PC-3 (cell line): ENCODE measurements around the gene HSPH1. TPM values are rescaled to one million over a fixed set of nuclear protein-coding genes. Genes with fewer than 3 reads are reported as not detected.
A peak's percentile ranks its signal among the peaks of the same experiment; 100 is the strongest.

Experiments
- ATAC-seq: fragments of 200-7000 bp; cut with Tn5 transposase; 2 replicates; pipeline ENCODE4 v1.9.1; 2020; ENCODE audit warnings: mild to moderate bottlenecking, moderate library complexity
- BruUV-seq: library from RNA; stranded (reverse); fragments of 400-500 nt; replicated peaks from 2 replicates; lab custom pipeline; 2021; lab: Mats Ljungman, UMichigan
- CTCF ChIA-PET: fragments of 300-600 bp; sonication (Branson Sonifier 250); formaldehyde crosslinking; loops from one replicate; lab custom pipeline; 2022; ENCODE audit warnings: antibody characterized with exemption; lab: Charles Lee
- POLR2A ChIA-PET: fragments of 300-600 bp; sonication (Branson Sonifier 250); formaldehyde crosslinking; loops from one replicate; lab custom pipeline; 2022; ENCODE audit warnings: antibody characterized with exemption; ENCODE audit not compliant: unreplicated experiment; lab: Charles Lee
- DNase-seq: peaks from one replicate; pipeline ENCODE4 v3.0.0-alpha.2; 2015
- H2AFZ ChIP-seq: fragments of 300-600 bp; sonication (generic); 2 replicates; pipeline ENCODE4 v1.6.0; 2016; ENCODE audit warnings: antibody characterized with exemption, low read length
- H3F3A ChIP-seq: fragments of 300-600 bp; sonication (generic); one replicate; pipeline ENCODE4 v1.6.0; 2017; ENCODE audit warnings: antibody characterized with exemption, low read length, control low read depth, mild to moderate bottlenecking; ENCODE audit not compliant: unreplicated experiment
- H3K27ac ChIP-seq: fragments of 300-600 bp; sonication (generic); 2 replicates; pipeline ENCODE4 v1.5.1; 2016; ENCODE audit warnings: mild to moderate bottlenecking, low read length
- H3K27me3 ChIP-seq: fragments of 300-600 bp; sonication (generic); 2 replicates; pipeline ENCODE4 v1.6.1; 2016; ENCODE audit warnings: low read length, mixed read lengths
- H3K36me3 ChIP-seq: fragments of 300-600 bp; sonication (generic); 2 replicates; pipeline ENCODE4 v1.6.1; 2016; ENCODE audit warnings: low read depth, mixed run types, low read length, mixed read lengths
- H3K4me1 ChIP-seq: fragments of 300-600 bp; sonication (generic); 2 replicates; pipeline ENCODE4 v1.5.1; 2016; ENCODE audit warnings: low read length; ENCODE audit not compliant: insufficient read depth
- H3K4me2 ChIP-seq: fragments of 300-600 bp; sonication (generic); 2 replicates; pipeline ENCODE4 v1.6.0; 2016; ENCODE audit warnings: low read length
- H3K4me3 ChIP-seq: fragments of 300-600 bp; sonication (generic); 2 replicates; pipeline ENCODE4 v1.5.1; 2016; ENCODE audit warnings: mild to moderate bottlenecking, low read length, mixed read lengths
- H3K79me2 ChIP-seq: fragments of 300-600 bp; sonication (generic); 2 replicates; pipeline ENCODE4 v1.6.1; 2017; ENCODE audit warnings: low read length, mixed read lengths
- H3K9ac ChIP-seq: fragments of 300-600 bp; sonication (generic); 2 replicates; pipeline ENCODE4 v1.6.0; 2016; ENCODE audit warnings: mild to moderate bottlenecking, low read length
- H3K9me2 ChIP-seq: fragments of 300-600 bp; sonication (generic); replicated peaks from 2 replicates; pipeline ENCODE4 v1.6.1; 2016; ENCODE audit warnings: mixed run types, low read length, mixed read lengths
- H3K9me3 ChIP-seq: fragments of 300-600 bp; sonication (generic); 2 replicates; pipeline ENCODE4 v1.6.1; 2016; ENCODE audit warnings: low read length, mixed read lengths
- H4K20me1 ChIP-seq: fragments of 300-600 bp; sonication (generic); 2 replicates; pipeline ENCODE4 v1.6.1; 2016; ENCODE audit warnings: low read length, mixed read lengths
- CTCF ChIP-seq: fragments of 300-600 bp; sonication (generic); conservative IDR thresholded peaks from 2 replicates; pipeline ENCODE4 v1.5.1; 2017; ENCODE audit warnings: antibody characterized with exemption, low read depth, mild to moderate bottlenecking, low read length
- EZH2 ChIP-seq: fragments of 300-600 bp; sonication (generic); IDR thresholded peaks from one replicate; pipeline ENCODE4 v1.6.1; 2017; ENCODE audit warnings: antibody characterized with exemption, mild to moderate bottlenecking, low read length; ENCODE audit not compliant: unreplicated experiment
- EZH2phosphoT487 ChIP-seq: fragments of 300-600 bp; sonication (generic); IDR thresholded peaks from 2 replicates; pipeline ENCODE4 v1.6.1; 2018; ENCODE audit warnings: mild to moderate bottlenecking, antibody characterized with exemption, low read length, borderline replicate concordance
- intact Hi-C: fragments of 100-400 bp; cut with micrococcal nuclease; formaldehyde crosslinking; loops from 2 replicates; pipeline ENCODE4 v1.9.0; 2023
- total RNA-seq: library from RNA; depleted of rRNA; stranded (reverse); fragments of >200 nt; gene quantifications from 2 replicates; pipeline ENCODE4 v1.2.3, GENCODE V29; 2014

Gene HSPH1
- total RNA-seq, 1 experiment from 2014 or later: 83.7 TPM

GRCh38 chr13:31172001-31172400 lies 10.3 kb upstream of the HSPH1 start:
- no peaks in the 10 kb centered on the region for H3K9me3 ChIP-seq
- H3K4me3 ChIP-seq: 0 out of 2 replicates have a peak overlapping the region, but pooled peaks have one; percentile 13
- ATAC-seq (peak; percentile 60), DNase-seq (peak; percentile 65)
- H4K20me1 ChIP-seq: no peaks in the 10 kb centered on the region
- peak overlapping the region; percentile 52 for H3K4me2 ChIP-seq
- intact Hi-C loops: loop anchor here (1.0 kb wide), 2 partner anchors 10 to 27 kb away; partner anchors contain the start of gene B3GLCT
- no peak overlapping the region for H3K9ac ChIP-seq
- no peaks in the 10 kb centered on the region for H3K36me3 ChIP-seq
- POLR2A ChIA-PET: no interaction called here
- peaks cover 44% of the 10 kb centered on the region for H3K4me1 ChIP-seq
- peak overlapping the region; percentile 56 for H3K27ac ChIP-seq
- no peak overlapping the region for H2AFZ ChIP-seq
- BruUV-seq: TSS peak; percentile 88
- no peaks in the 10 kb centered on the region for H3K79me2 ChIP-seq
- no peak for TF ChIP-seq CTCF
- no peak for TF ChIP-seq EZH2phosphoT487
- TF ChIP-seq EZH2: no peak
- H3F3A ChIP-seq: no peaks in the 10 kb centered on the region
- CTCF ChIA-PET: no interaction called here
- no peaks in the 10 kb centered on the region for H3K9me2 ChIP-seq
- no peaks in the 10 kb centered on the region for H3K27me3 ChIP-seq

- Histone ChIP-seq H3K9me3 (no peaks in the 10 kb centered on the region), H3K9me2 (no peaks in the 10 kb centered on the region), H3K36me3 (no peaks in the 10 kb centered on the region), H3K27me3 (no peaks in the 10 kb centered on the region), H3K79me2 (no peaks in the 10 kb centered on the region), H3K4me1 (peaks cover 55% of the 10 kb centered on the region), H2AFZ (no peak overlapping the region), H3K4me3 (no peak overlapping the region), H3F3A (no peaks in the 10 kb centered on the region), H3K27ac (no peak overlapping the region), H3K9ac (no peak overlapping the region), H4K20me1 (no peaks in the 10 kb centered on the region), H3K4me2 (no peak overlapping the region)
- ChIA-PET POLR2A (no interaction called here), CTCF (no interaction called here)
- DNase-seq (no peak), ATAC-seq (no peak)
- BruUV-seq: no TSS peak
- intact Hi-C loops: no loop called here
- TF ChIP-seq CTCF (no peak), EZH2phosphoT487 (no peak), EZH2 (no peak)
These were observed 7.0 kb upstream of the HSPH1 start for GRCh38 chr13:31168736-31169135.

- no peaks in the 10 kb centered on the region for H4K20me1 ChIP-seq
- no peak overlapping the region for H3K4me3 ChIP-seq
- H3K9ac ChIP-seq: no peak overlapping the region
- H3K27me3 ChIP-seq: no peaks in the 10 kb centered on the region
- no peaks in the 10 kb centered on the region for H3K9me3 ChIP-seq
- ChIA-PET POLR2A (no interaction called here), CTCF (no interaction called here)
- H3K4me2 ChIP-seq: 0 out of 2 replicates have a peak overlapping the region, but pooled peaks have one; percentile 44
- no peak for DNase-seq
- peaks cover 51% of the 10 kb centered on the region for H3K4me1 ChIP-seq
- H2AFZ ChIP-seq: no peak overlapping the region
- TF ChIP-seq CTCF (no peak), EZH2 (no peak), EZH2phosphoT487 (no peak)
- no peaks in the 10 kb centered on the region for H3K9me2 ChIP-seq
- H3K79me2 ChIP-seq: no peaks in the 10 kb centered on the region
- BruUV-seq: no TSS peak
- intact Hi-C loops: no loop called here
- H3K27ac ChIP-seq: no peak overlapping the region
- H3F3A ChIP-seq: no peaks in the 10 kb centered on the region
- ATAC-seq: no peak
- H3K36me3 ChIP-seq: no peaks in the 10 kb centered on the region
These were observed 6.5 kb upstream of the HSPH1 start for GRCh38 chr13:31168166-31168565.
